GM19043 (cell line): ENCODE measurements around the gene ZNF581.

ENCODE experiments used
- ATAC-seq: cut with Tn5 transposase; IDR thresholded peaks from one replicate; pipeline ENCODE4 v1.9.1; 2021; ENCODE audit warnings: low read depth; ENCODE audit not compliant: unreplicated experiment

Gene ZNF581

GRCh38 chr19:55609326-55609725, 34.1 kb upstream of the ZNF581 start:
- ATAC-seq, result no peak

GRCh38 chr19:55611300-55611982, 32.0 kb upstream of the ZNF581 start:
- no peak for ATAC-seq

- no peak for ATAC-seq
These were observed 31.3 kb upstream of the ZNF581 start for GRCh38 chr19:55611983-55612645.

GRCh38 chr19:55613396-55613795, 30.1 kb upstream of the ZNF581 start:
- no peak for ATAC-seq

- no peak for ATAC-seq
These were observed 29.3 kb upstream of the ZNF581 start for GRCh38 chr19:55613930-55614710.

GRCh38 chr19:55614711-55615542, 28.5 kb upstream of the ZNF581 start:
- no peak for ATAC-seq

GRCh38 chr19:55615543-55616394, 27.7 kb upstream of the ZNF581 start:
- no peak for ATAC-seq

GRCh38 chr19:55616395-55616875, 27.0 kb upstream of the ZNF581 start:
- ATAC-seq, result no peak

- no peak for ATAC-seq
These were observed 26.0 kb upstream of the ZNF581 start for GRCh38 chr19:55617426-55617825.

- no peak for ATAC-seq
These were observed 25.0 kb upstream of the ZNF581 start for GRCh38 chr19:55618426-55618825.

- no peak for ATAC-seq
These were observed 24.2 kb upstream of the ZNF581 start for GRCh38 chr19:55619286-55619685.

GRCh38 chr19:55620410-55621204, 22.8 kb upstream of the ZNF581 start:
- ATAC-seq, result no peak

- ATAC-seq, result no peak
These were observed 22.2 kb upstream of the ZNF581 start for GRCh38 chr19:55621205-55621672.

GRCh38 chr19:55621673-55622231, 21.7 kb upstream of the ZNF581 start:
- no peak for ATAC-seq

GRCh38 chr19:55622242-55622969, 21.0 kb upstream of the ZNF581 start:
- ATAC-seq, result no peak

- ATAC-seq, result no peak
These were observed 20.3 kb upstream of the ZNF581 start for GRCh38 chr19:55623130-55623529.

GRCh38 chr19:55623561-55623960, 19.9 kb upstream of the ZNF581 start:
- ATAC-seq, result no peak
